HG03378 (cell line): ENCODE measurements around the gene AGAP3.

Experiments
- ATAC-seq: cut with Tn5 transposase; IDR thresholded peaks from one replicate; pipeline ENCODE4 v1.9.1; 2021; ENCODE audit warnings: mild to moderate bottlenecking, moderate library complexity; ENCODE audit not compliant: unreplicated experiment

AGAP3 gene

GRCh38 chr7:151152643-151153513 is 66.6 kb downstream of the AGAP3 start:
- no peak for ATAC-seq

- no peak for ATAC-seq
Measured at GRCh38 chr7:151157645-151158329, 71.5 kb downstream of the AGAP3 start.

- ATAC-seq: no peak
Measured at GRCh38 chr7:151161757-151162156, 75.5 kb downstream of the AGAP3 start.

GRCh38 chr7:151166629-151167196 is 80.4 kb downstream of the AGAP3 start:
- no peak for ATAC-seq

- no peak for ATAC-seq
Measured at GRCh38 chr7:151167197-151167961, 81.1 kb downstream of the AGAP3 start, which contains the start of gene GBX1. Gene GBX1, minus strand, starts transcription at chr7:151167694. Its CDS starts 146 bp downstream, at chr7:151167548.

GRCh38 chr7:151168003-151168786 is 81.9 kb downstream of the AGAP3 start:
- no peak for ATAC-seq

- no peak for ATAC-seq
Measured at GRCh38 chr7:151168787-151169162, 82.5 kb downstream of the AGAP3 start.

- ATAC-seq: no peak
Measured at GRCh38 chr7:151172273-151173141, 86.2 kb downstream of the AGAP3 start.

- no peak for ATAC-seq
Measured at GRCh38 chr7:151173386-151174245, 87.3 kb downstream of the AGAP3 start.

GRCh38 chr7:151174246-151175046 is 88.2 kb downstream of the AGAP3 start:
- ATAC-seq: no peak

- ATAC-seq: no peak
Measured at GRCh38 chr7:151175047-151175792, 88.9 kb downstream of the AGAP3 start.

GRCh38 chr7:151175793-151176311 is 89.6 kb downstream of the AGAP3 start:
- ATAC-seq: no peak

GRCh38 chr7:151176401-151176800 is 90.1 kb downstream of the AGAP3 start:
- ATAC-seq: no peak

- ATAC-seq: no peak
Measured at GRCh38 chr7:151177310-151177709, 91.0 kb downstream of the AGAP3 start.

- no peak for ATAC-seq
Measured at GRCh38 chr7:151178236-151178635, 92.0 kb downstream of the AGAP3 start.

GRCh38 chr7:151178831-151179230 is 92.6 kb downstream of the AGAP3 start:
- ATAC-seq: no peak
